ENCODE results near the gene UBD.

DNA sequence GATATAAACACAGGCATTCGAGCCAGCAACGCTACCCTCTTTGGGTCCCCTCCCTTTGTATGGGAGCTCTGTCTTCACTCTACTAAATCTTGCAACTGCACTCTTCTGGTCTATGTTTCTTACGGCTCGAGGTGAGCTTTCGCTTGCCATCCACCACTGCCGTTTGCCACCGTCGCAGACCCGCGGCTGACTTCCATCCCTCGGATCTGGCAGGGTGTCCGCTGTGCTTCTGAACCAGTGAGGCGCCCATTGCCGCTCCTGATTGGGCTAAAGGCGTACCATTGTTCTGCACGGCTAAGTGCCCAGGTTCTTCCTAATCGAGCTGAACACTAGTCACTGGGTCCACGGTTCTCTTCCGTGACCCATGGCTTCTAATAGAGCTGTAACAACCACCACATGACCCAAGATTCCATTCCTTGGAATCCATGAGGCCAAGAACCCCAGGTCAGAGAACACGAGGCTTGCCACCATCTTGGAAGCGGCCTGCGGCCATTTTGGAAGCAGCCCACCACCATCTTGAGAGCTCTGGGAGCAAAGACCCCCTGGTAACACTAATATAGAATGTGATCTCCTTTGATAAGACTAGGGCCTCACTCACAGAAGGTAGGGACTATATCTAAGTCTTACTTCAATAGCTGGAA, 973 bp downstream of the UBD start:
- TF ChIP-seq CREB1 (IDR thresholded peaks at IDR 0.05; ENCODE audit: low read depth) (no peak), NFIC (IDR thresholded peaks at IDR 0.05) (no peak), EGR1 (IDR thresholded peaks at IDR 0.05) (no peak), FOXM1 (IDR thresholded peaks at IDR 0.05; ENCODE audit: borderline replicate concordance, low read depth) (no peak), TAF1 (IDR thresholded peaks at IDR 0.05; ENCODE audit: low read depth) (no peak), TEAD4 (IDR thresholded peaks at IDR 0.05) (no peak), YY1 (IDR thresholded peaks at IDR 0.05; ENCODE audit: low read depth) (no peak), TCF12 (IDR thresholded peaks at IDR 0.05; ENCODE audit: low read depth) (no peak)
- TF ChIP-seq, protein P1, sequence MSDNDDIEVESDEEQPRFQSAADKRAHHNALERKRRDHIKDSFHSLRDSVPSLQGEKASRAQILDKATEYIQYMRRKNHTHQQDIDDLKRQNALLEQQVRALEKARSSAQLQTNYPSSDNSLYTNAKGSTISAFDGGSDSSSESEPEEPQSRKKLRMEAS (IDR thresholded peaks at IDR 0.05) = no peak
- TF ChIP-seq, protein P2, sequence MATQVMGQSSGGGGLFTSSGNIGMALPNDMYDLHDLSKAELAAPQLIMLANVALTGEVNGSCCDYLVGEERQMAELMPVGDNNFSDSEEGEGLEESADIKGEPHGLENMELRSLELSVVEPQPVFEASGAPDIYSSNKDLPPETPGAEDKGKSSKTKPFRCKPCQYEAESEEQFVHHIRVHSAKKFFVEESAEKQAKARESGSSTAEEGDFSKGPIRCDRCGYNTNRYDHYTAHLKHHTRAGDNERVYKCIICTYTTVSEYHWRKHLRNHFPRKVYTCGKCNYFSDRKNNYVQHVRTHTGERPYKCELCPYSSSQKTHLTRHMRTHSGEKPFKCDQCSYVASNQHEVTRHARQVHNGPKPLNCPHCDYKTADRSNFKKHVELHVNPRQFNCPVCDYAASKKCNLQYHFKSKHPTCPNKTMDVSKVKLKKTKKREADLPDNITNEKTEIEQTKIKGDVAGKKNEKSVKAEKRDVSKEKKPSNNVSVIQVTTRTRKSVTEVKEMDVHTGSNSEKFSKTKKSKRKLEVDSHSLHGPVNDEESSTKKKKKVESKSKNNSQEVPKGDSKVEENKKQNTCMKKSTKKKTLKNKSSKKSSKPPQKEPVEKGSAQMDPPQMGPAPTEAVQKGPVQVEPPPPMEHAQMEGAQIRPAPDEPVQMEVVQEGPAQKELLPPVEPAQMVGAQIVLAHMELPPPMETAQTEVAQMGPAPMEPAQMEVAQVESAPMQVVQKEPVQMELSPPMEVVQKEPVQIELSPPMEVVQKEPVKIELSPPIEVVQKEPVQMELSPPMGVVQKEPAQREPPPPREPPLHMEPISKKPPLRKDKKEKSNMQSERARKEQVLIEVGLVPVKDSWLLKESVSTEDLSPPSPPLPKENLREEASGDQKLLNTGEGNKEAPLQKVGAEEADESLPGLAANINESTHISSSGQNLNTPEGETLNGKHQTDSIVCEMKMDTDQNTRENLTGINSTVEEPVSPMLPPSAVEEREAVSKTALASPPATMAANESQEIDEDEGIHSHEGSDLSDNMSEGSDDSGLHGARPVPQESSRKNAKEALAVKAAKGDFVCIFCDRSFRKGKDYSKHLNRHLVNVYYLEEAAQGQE (IDR thresholded peaks at IDR 0.05; ENCODE audit: low read depth) = no peak

Measured in Ishikawa (cell line).